Loucy (cell line): ENCODE results near the gene TAB2.

Experiments
- H2AFZ ChIP-seq: fragments of 200-600 bp; sonication (generic); 2 replicates; pipeline ENCODE4 v1.6.0; 2016; ENCODE audit warnings: antibody characterized with exemption, mild to moderate bottlenecking, low read length, moderate library complexity
- H3F3A ChIP-seq: fragments of 200-600 bp; 2 replicates; pipeline ENCODE4 v1.6.0; 2016; ENCODE audit warnings: antibody characterized with exemption, low read depth, mild to moderate bottlenecking
- H3K27me3 ChIP-seq: fragments of 200-600 bp; sonication (generic); 2 replicates; pipeline ENCODE4 v1.6.1; 2014; ENCODE audit warnings: low read length, mild to moderate bottlenecking; ENCODE audit not compliant: insufficient read depth, poor library complexity, severe bottlenecking
- H3K36me3 ChIP-seq: fragments of 200-600 bp; sonication (generic); 2 replicates; pipeline ENCODE4 v1.6.1; 2016; ENCODE audit warnings: low read length; ENCODE audit not compliant: insufficient read depth
- H3K4me1 ChIP-seq: fragments of 200-600 bp; sonication (generic); 2 replicates; pipeline ENCODE4 v1.5.1; 2014; ENCODE audit warnings: low read length, mild to moderate bottlenecking; ENCODE audit not compliant: insufficient read depth, poor library complexity, severe bottlenecking
- H3K4me2 ChIP-seq: fragments of 200-600 bp; sonication (generic); 2 replicates; pipeline ENCODE4 v1.6.0; 2014; ENCODE audit warnings: antibody characterized with exemption, low read length, low read depth, mild to moderate bottlenecking; ENCODE audit not compliant: poor library complexity, severe bottlenecking
- H3K4me3 ChIP-seq: fragments of 200-600 bp; sonication (generic); 2 replicates; pipeline ENCODE4 v1.5.1; 2014; ENCODE audit warnings: low read length, mild to moderate bottlenecking, mixed read lengths; ENCODE audit not compliant: poor library complexity, severe bottlenecking
- H3K79me2 ChIP-seq: fragments of 200-600 bp; sonication (generic); 2 replicates; pipeline ENCODE4 v1.6.1; 2014; ENCODE audit warnings: low read length; ENCODE audit not compliant: insufficient read depth
- H3K9ac ChIP-seq: fragments of 200-600 bp; sonication (generic); 2 replicates; pipeline ENCODE4 v1.6.0; 2014; ENCODE audit warnings: mild to moderate bottlenecking, low read depth, low read length, moderate library complexity; ENCODE audit not compliant: poor library complexity, severe bottlenecking
- H3K9me2 ChIP-seq: fragments of 200-600 bp; sonication (generic); replicated peaks from 2 replicates; pipeline ENCODE4 v1.6.1; 2016; ENCODE audit warnings: low read depth, low read length, mixed read lengths
- H3K9me3 ChIP-seq: fragments of 200-600 bp; sonication (generic); 2 replicates; pipeline ENCODE4 v1.6.1; 2014; ENCODE audit warnings: mild to moderate bottlenecking, antibody characterized with exemption, low read length, low read depth; ENCODE audit not compliant: insufficient read depth
- H4K20me1 ChIP-seq: fragments of 200-600 bp; sonication (generic); 2 replicates; pipeline ENCODE4 v1.6.0; 2014; ENCODE audit warnings: antibody characterized with exemption, low read length, mild to moderate bottlenecking; ENCODE audit not compliant: insufficient read depth, poor library complexity, severe bottlenecking
- CTCF ChIP-seq: fragments of 200-600 bp; sonication (generic); conservative IDR thresholded peaks from 2 replicates; pipeline ENCODE4 v1.5.1; 2014; ENCODE audit warnings: mild to moderate bottlenecking, antibody characterized with exemption, low read length
- EZH2phosphoT487 ChIP-seq: fragments of 200-600 bp; IDR thresholded peaks from 2 replicates; pipeline ENCODE4 v1.6.1; 2018; ENCODE audit warnings: antibody characterized with exemption, mild to moderate bottlenecking, moderate library complexity, borderline replicate concordance

Gene TAB2

GRCh38 chr6:149314325-149314905, 3.1 kb upstream of the TAB2 start:
- Histone ChIP-seq H3F3A (no peaks in the 10 kb centered on the region), H3K36me3 (no peaks in the 10 kb centered on the region), H3K9ac (no peak overlapping the region), H3K9me2 (no peaks in the 10 kb centered on the region), H3K79me2 (peaks cover 18% of the 10 kb centered on the region), H4K20me1 (peaks cover 14% of the 10 kb centered on the region), H3K27me3 (no peaks in the 10 kb centered on the region), H3K4me2 (no peak overlapping the region), H2AFZ (no peak overlapping the region), H3K4me3 (no peak overlapping the region), H3K4me1 (peaks cover 16% of the 10 kb centered on the region), H3K9me3 (no peaks in the 10 kb centered on the region)
- TF ChIP-seq EZH2phosphoT487: no peak
- no peak for TF ChIP-seq CTCF

GRCh38 chr6:149316108-149316727, 1.3 kb upstream of the TAB2 start:
- no peak for TF ChIP-seq CTCF
- TF ChIP-seq EZH2phosphoT487: no peak
- H3K79me2 ChIP-seq: peaks cover 36% of the 10 kb centered on the region
- H3K36me3 ChIP-seq: no peaks in the 10 kb centered on the region
- peak overlapping the region; percentile 90 for H3K4me2 ChIP-seq
- no peaks in the 10 kb centered on the region for H3K9me3 ChIP-seq
- no peaks in the 10 kb centered on the region for H3K9me2 ChIP-seq
- no peaks in the 10 kb centered on the region for H3K27me3 ChIP-seq
- no peaks in the 10 kb centered on the region for H3F3A ChIP-seq
- H3K4me1 ChIP-seq: peaks cover 27% of the 10 kb centered on the region
- peak overlapping the region; percentile 97 for H2AFZ ChIP-seq
- peaks cover 32% of the 10 kb centered on the region for H4K20me1 ChIP-seq
- peak overlapping the region; percentile 84 for H3K9ac ChIP-seq
- H3K4me3 ChIP-seq: peak overlapping the region; percentile 85

- Histone ChIP-seq H4K20me1 (peaks cover 40% of the 10 kb centered on the region), H3K4me1 (peaks cover 35% of the 10 kb centered on the region), H3K4me3 (peak overlapping the region; percentile 85), H3K27me3 (no peaks in the 10 kb centered on the region), H3K79me2 (peaks cover 43% of the 10 kb centered on the region), H2AFZ (peak overlapping the region; percentile 97), H3K9me2 (no peaks in the 10 kb centered on the region), H3K9me3 (no peaks in the 10 kb centered on the region), H3K4me2 (peak overlapping the region; percentile 90), H3K36me3 (no peaks in the 10 kb centered on the region), H3F3A (0 out of 2 replicates have a peak, but pooled peaks cover 3% of the 10 kb centered on the region), H3K9ac (peak overlapping the region; percentile 84)
- no peak for TF ChIP-seq EZH2phosphoT487
- TF ChIP-seq CTCF: no peak
These were observed 520 bp upstream of the TAB2 start for GRCh38 chr6:149316740-149317643.
